NT2/D1 (cell line): Measurements from ENCODE around the gene CALD1.

Experiments used
- YY1 ChIP-seq: IDR thresholded peaks from 2 replicates; pipeline ENCODE4 v1.6.1; 2011; ENCODE audit not compliant: insufficient read length, insufficient read depth
- ZNF274 ChIP-seq: IDR thresholded peaks from 2 replicates; pipeline ENCODE4 v1.6.1; 2011; ENCODE audit warnings: mild to moderate bottlenecking, low read depth, low read length

DNA sequence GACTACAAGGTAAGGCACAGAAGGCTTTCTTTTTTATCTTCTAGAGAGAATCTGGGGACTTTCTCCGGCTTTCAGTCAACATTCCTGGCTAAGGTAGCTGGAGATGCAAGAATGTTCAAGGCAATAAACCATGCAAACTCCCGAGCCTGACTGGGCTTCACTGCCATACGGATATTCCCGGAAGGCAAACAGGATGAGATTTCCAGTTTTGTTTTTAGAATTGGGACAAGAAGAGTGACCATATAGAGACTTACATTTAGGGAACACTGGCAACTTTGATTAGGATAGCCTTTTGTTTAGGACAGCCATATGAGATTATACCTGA, 269 bp downstream of the CALD1 start:
- TF ChIP-seq ZNF274 (no peak), YY1 (no peak)
